GM12892 (cell line): ENCODE data around the gene MFSD6.

Experiments
- DNase-seq: peaks from one replicate; pipeline ENCODE4 v3.0.0; 2011; ENCODE audit not compliant: insufficient read length
- FAIRE-seq: peaks from 2 replicates; lab custom pipeline; 2011; peaks lifted over from hg19 to GRCh38; lab: Jason Lieb, UNC
- POLR2A ChIP-seq: IDR thresholded peaks from 2 replicates; pipeline ENCODE4 v1.6.1; 2011; ENCODE audit warnings: low read depth, low read length, control low read depth
- POLR2AphosphoS5 ChIP-seq: IDR thresholded peaks from 2 replicates; pipeline ENCODE4 v1.6.1; 2011; ENCODE audit warnings: low read depth, low read length, control low read depth
- TAF1 ChIP-seq: IDR thresholded peaks from 2 replicates; pipeline ENCODE4 v1.6.1; 2011; ENCODE audit warnings: low read depth, mild to moderate bottlenecking, control low read depth, low read length, borderline replicate concordance

MFSD6 gene

DNA sequence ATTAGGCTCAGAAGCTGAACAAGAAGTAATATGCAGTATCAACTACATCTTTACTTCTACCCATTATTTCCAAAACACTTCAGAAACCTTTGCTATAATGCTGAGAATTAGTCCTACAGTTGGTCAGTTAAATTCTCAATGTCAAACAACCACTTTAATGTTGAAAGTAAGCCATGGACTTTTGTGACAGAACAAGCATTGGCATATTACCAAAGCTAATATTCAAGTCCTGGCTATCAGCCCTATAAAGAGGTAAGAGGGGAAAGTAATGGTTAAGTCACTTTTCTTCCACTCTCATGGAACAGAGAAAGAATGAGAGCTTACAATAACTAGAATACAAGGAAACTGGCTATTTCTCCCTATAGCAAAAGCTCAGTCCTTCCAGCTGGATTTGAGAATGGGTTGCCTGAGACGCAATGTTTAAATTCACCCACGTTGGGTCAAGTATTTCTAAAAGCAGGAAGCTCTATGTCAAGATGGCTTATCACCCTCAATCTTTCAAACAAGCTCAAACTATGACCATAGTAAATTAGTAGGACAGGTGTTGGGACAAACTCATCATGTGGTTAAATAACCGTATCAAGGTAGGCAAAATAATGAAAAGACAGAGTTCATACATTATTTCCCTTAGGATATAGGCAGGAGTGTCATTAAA lies 31.4 kb upstream of the MFSD6 start:
- TF ChIP-seq TAF1 (no peak), POLR2A (no peak), POLR2AphosphoS5 (no peak)

GRCh38 chr2:190378880-190379237 lies 29.3 kb upstream of the MFSD6 start:
- DNase-seq (no peak), FAIRE-seq (no peak)
- TF ChIP-seq TAF1 (no peak), POLR2A (no peak), POLR2AphosphoS5 (no peak)

More for the DNA sequence above, 31.4 kb upstream of the MFSD6 start:
- no peak for DNase-seq
- no peak for FAIRE-seq

DNA sequence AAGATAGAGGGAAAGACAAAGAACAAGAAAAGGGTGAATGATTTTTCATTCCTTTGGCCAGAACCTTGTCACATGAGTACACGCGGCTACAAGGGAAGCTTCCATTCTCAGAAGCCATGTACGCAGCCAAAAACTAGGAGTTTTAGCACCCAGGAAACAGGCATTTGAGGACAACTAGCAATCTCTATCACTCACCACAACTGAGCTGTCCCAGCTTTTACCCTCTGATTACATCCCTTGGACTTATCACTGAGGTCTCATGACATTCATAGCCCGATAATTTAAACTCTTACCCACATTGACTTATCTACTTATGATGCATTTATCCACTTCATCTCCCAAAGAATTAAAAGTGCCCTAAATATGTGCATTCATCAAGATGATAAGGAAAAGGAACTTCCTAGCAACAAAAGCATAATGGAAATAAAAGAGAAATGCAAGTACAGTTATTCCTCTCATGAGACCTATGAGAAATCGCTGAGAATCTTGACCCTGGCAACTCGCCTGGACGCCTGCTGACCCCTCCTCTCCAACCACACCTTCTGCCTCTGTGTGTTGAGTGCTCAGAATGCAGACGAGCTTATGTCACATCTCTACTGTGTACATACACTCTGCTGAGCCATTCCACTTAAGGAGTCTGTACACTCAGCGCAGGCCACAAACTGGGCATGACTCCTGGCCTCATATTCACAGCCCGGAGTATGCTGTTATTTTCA lies 28.7 kb upstream of the MFSD6 start:
- DNase-seq (no peak), FAIRE-seq (no peak)
- no peak for TF ChIP-seq TAF1
- no peak for TF ChIP-seq POLR2AphosphoS5
- no peak for TF ChIP-seq POLR2A

GRCh38 chr2:190380962-190381412 lies 27.2 kb upstream of the MFSD6 start:
- FAIRE-seq (no peak), DNase-seq (no peak)
- TF ChIP-seq POLR2AphosphoS5, result no peak
- no peak for TF ChIP-seq POLR2A
- no peak for TF ChIP-seq TAF1

DNA sequence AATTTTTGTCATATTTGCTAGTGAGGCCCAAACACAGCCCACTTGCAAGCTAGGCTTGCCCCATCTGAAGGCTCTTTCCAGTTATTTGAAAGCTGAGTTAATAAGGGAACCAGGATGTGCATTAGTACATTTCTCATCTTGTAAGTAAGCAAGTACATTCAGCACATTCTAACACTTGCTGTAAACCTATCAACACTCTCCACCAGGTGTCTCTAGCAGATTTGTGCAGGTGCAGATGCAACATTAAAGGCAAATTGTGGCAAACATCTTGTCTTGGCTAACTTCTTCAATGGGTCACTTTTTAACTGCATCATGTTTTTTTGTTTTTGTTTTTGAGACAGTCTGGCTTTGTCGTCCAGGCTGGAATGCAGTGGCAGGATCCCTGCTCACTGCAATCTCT lies 25.3 kb upstream of the MFSD6 start:
- DNase-seq, result peak; percentile 21
- FAIRE-seq, result peak; percentile 96
- no peak for TF ChIP-seq POLR2A
- TF ChIP-seq TAF1, result no peak
- no peak for TF ChIP-seq POLR2AphosphoS5

- peak; percentile 5 for FAIRE-seq
- DNase-seq, result no peak
- TF ChIP-seq POLR2AphosphoS5 (no peak), POLR2A (no peak), TAF1 (no peak)
These were observed 20.7 kb upstream of the MFSD6 start for GRCh38 chr2:190387422-190387821.

DNA sequence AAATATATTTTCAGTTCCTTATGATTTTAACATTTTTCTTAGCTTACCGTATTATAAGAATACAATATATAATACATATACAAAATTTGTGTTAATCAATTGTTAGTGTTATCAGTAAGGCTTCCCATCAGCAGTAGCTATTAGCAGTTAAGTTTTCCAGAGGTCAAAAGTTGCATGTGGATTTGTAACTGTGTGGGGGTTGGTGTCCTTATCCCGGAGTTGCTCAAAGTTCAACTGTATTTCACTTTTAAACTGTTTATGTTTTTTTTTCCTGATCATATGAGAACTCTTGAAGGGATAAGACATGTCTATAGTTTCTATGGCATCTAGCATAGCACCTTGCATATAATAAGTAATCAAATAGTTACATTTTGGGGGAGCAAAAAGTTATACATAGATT lies 11.9 kb upstream of the MFSD6 start:
- FAIRE-seq (no peak), DNase-seq (no peak)
- no peak for TF ChIP-seq POLR2AphosphoS5
- no peak for TF ChIP-seq TAF1
- no peak for TF ChIP-seq POLR2A

- TF ChIP-seq POLR2AphosphoS5 (no peak), POLR2A (no peak), TAF1 (no peak)
- no peak for DNase-seq
- no peak for FAIRE-seq
These were observed 5.1 kb upstream of the MFSD6 start for GRCh38 chr2:190402986-190403603.

GRCh38 chr2:190404487-190404886 lies 3.7 kb upstream of the MFSD6 start:
- FAIRE-seq, result no peak
- TF ChIP-seq TAF1 (no peak), POLR2A (no peak), POLR2AphosphoS5 (no peak)
- DNase-seq, result no peak

GRCh38 chr2:190405070-190405469 lies 3.1 kb upstream of the MFSD6 start:
- DNase-seq (no peak), FAIRE-seq (no peak)
- TF ChIP-seq POLR2AphosphoS5, result no peak
- TF ChIP-seq TAF1, result no peak
- TF ChIP-seq POLR2A, result no peak

- TF ChIP-seq POLR2AphosphoS5 (no peak), POLR2A (no peak), TAF1 (no peak)
- FAIRE-seq (no peak), DNase-seq (no peak)
These were observed 2.2 kb upstream of the MFSD6 start for GRCh38 chr2:190405995-190406394.

DNA sequence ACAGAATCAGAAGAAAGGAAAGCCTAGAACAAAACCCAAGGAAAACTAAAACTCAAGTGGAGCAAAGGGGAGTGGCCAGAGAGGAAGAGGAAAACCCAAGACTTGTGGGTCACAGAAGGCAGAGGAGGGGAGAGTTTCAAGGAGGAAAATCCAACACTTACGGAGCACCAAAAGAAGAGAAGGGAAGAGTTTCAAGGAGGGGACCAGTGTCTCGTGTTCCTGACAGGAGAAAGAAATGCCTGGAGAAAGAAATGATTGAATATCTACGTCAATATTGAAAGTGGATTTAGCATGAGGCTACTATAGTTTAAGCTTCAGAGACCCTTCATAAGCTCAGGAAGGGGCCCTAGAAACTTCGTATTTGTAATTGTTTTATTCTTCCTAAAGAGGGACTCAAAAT lies 1.4 kb upstream of the MFSD6 start:
- DNase-seq (no peak), FAIRE-seq (no peak)

More for the DNA sequence above, 1.4 kb upstream of the MFSD6 start:
- TF ChIP-seq TAF1 (no peak), POLR2A (no peak), POLR2AphosphoS5 (no peak)
